Fibroblast of the aortic adventitia (primary cell): ENCODE measurements around the gene ADCY10. TPM values are rescaled to one million over a fixed set of nuclear protein-coding genes. Genes with fewer than 3 reads are reported as not detected.

Source experiments
- DNase-seq: peaks from one replicate; pipeline ENCODE4 v3.0.0-alpha.2; 2010; ENCODE audit warnings: low read depth
- H3K4me3 ChIP-seq: 2 replicates; pipeline ENCODE4 v1.5.1; 2011; ENCODE audit warnings: low read depth, mild to moderate bottlenecking, control low read depth, low read length, moderate library complexity
- CTCF ChIP-seq: IDR thresholded peaks from 2 replicates; pipeline ENCODE4 v1.5.1; 2011; ENCODE audit warnings: mild to moderate bottlenecking, low read length, control low read depth, inconsistent platforms; ENCODE audit not compliant: insufficient read depth
- total RNA-seq: library from RNA; depleted of rRNA; stranded (reverse); fragments of >200 nt; gene quantifications from 2 replicates; pipeline ENCODE4 v1.2.3, GENCODE V29; 2012; ENCODE audit warnings: low replicate concordance

The ADCY10 gene
- total RNA-seq, 1 donor, result 0.09 TPM

DNA sequence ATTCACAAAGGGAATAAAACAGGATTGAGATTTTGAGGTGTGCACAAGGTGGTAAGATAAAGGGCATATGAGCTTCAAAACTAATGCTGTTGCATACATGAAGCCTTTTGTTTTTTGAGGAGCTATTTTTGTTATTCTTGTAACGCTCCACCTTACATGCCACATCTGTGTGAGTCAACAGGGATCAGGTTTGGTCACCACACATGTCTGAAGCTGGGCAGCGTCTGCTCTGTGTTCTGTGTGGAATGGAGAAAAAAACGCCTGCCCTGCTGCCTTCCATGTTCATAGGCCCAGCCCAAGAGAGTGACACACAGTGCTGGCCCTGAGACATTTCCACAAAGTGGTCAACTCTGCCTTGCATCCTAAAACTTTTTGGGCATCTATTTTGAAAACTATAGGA is 124.4 kb downstream of the ADCY10 start:
- no peak overlapping the region for H3K4me3 ChIP-seq
- no peak for TF ChIP-seq CTCF
- peak; percentile 52 for DNase-seq

- H3K4me3 ChIP-seq, result no peak overlapping the region
- TF ChIP-seq CTCF, result no peak
- no peak for DNase-seq
Measured at GRCh38 chr1:167786502-167786901, 127.4 kb downstream of the ADCY10 start.

DNA sequence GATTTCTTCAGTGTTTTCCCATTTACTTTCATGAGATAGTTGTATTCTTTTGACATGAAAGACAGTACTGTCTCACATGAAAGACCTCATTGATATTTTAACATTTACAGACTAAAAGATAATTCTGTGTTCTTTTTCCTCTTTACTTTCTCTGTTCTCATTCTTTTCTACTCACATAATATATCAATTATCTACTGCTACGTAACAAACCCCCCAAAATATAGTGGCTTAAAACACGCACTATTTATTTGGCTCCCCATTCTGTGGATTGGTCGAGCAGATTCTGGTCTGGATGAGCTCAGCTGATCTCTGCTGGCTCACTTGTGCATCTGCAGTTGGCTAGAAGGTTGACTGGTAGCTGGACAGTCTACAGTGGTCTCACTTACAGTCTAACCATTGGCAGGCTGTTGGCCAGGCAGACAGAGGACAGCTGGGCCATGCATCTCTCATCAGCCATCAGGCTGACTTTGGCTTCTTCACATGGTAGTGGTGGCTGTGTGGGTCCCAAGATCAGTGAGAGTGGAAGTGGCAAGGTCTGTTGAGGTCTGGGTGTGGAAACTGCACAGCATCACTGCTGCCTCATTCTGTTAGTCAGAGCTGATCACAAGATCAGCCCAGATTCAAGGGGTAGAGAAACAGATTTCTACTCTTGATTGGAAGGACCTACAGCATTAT is 128.9 kb downstream of the ADCY10 start:
- no peak for TF ChIP-seq CTCF
- H3K4me3 ChIP-seq, result no peak overlapping the region
- DNase-seq, result no peak

- no peak for TF ChIP-seq CTCF
- H3K4me3 ChIP-seq, result no peak overlapping the region
- no peak for DNase-seq
Measured at GRCh38 chr1:167782946-167783345, 131.0 kb downstream of the ADCY10 start.

- no peak for TF ChIP-seq CTCF
- DNase-seq, result no peak
Measured at GRCh38 chr1:167781558-167781957, 132.4 kb downstream of the ADCY10 start.

DNA sequence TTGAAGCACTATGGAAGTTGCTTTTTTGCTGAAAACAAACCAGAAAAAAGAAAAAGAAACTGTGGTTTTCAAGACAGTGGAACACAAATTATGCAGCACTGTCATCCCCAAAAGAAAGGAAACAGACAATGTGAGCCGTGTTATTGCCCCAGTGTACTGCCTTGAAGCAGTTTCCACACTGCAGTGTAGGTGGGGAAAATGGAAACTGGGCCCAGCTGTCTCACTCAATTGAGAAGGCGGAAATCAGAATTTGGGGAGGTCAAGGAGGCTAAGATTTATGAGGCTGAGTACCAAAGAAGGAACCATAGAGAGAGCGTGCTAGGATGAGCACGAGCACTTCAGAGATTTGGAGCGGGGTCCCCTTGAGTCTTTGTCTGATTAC is 136.7 kb downstream of the ADCY10 start:
- no peak for DNase-seq
- TF ChIP-seq CTCF, result no peak
- no peak overlapping the region for H3K4me3 ChIP-seq

More at GRCh38 chr1:167781558-167781957, 132.4 kb downstream of the ADCY10 start:
- H3K4me3 ChIP-seq, result no peak overlapping the region

GRCh38 chr1:167776616-167777268 is 137.2 kb downstream of the ADCY10 start:
- H3K4me3 ChIP-seq, result no peak overlapping the region
- no peak for DNase-seq
- TF ChIP-seq CTCF, result no peak
